Frontal cortex (tissue), 4 donors: Measurements from ENCODE around the gene LPIN3. TPM values are rescaled to one million over a fixed set of nuclear protein-coding genes. Genes with fewer than 3 reads are reported as not detected.

Experiments
- DNase-seq, 2 donors: peaks; one replicate each; pipeline ENCODE4 v3.0.0; 2012; ENCODE audit warnings: low spot score in 2 of 2
- FAIRE-seq: peaks from 2 replicates; lab custom pipeline; 2012; peaks lifted over from hg19 to GRCh38; lab: Jason Lieb, UNC
- total RNA-seq: library from RNA; depleted of rRNA; stranded (reverse); fragments of >200 nt; gene quantifications from one replicate; pipeline ENCODE4 v1.2.3, GENCODE V29; 2014
- donor health status: control.
- donor health status: control.
- donor health status: control.

The LPIN3 gene
- total RNA-seq, 1 donor from 2014 or later = 0.41 TPM

DNA sequence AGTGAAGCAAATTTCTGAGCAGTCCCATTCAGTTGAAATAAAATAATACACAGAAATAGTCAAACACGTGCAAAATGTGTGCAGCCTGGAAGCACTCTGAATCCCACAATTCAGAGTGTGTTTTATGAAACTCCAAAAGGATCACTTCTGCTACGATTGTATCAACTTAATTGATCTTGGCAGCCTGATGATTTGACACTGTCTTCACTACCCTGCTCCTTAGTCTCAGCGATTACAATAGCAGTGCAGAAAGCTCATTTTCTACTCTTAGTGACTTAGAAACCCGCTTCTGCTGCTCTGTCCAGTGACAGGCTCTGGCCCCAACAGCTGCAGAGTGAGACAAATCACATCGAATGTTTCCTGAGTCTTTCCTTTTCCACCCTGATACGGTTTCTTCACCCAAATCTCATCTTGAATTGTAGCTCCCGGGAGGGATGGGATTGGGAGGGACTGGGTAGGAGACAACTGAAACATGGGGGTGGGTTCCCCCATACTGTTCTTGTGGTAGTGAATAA is 42.2 kb downstream of the LPIN3 start:
- FAIRE-seq = no peak

DNA sequence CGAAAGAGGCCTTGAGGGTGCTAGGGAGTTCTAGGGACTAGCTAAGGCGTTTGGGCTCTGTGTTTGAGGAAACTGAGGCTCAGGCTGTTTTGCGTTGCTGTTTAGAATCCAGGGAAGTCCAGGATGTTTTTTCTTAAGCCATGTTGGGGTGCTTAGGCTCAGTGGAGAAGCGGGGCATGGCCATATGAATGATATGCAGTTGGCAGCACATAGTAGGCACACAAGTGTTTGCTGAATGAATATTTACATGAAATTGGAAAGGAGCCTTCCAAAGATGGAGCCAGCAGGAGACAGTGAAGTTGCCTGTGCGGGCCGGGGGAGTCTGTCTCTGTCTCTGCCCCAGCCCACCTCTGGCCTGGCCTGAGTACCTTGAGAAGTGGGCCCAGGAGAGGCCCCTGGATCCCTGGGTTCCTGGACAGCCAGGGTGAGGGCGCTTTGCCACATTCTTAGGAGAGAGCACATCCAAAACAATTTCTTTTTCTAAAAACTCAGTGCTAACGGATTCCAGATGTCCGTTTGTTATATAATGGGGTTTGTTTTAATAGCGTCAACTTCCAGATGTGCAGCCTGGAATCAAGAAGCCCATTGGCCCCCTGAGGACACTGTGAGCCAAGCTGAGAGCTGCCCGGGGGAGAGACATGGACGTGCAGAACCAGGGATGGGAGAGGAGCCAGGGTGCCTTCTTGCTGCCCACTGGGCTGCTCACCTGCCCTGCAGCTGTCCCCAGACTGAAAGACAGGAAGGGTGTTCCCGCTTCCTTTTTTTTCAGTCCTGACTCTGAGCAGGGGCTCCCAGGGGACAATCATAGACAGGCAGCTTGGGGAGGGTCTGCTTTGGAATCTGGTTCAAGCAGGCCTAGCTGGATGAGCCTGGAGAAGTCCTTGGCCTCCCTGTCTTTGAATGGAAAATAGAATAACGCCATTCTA is 46.1 kb downstream of the LPIN3 start:
- DNase-seq (no peak), FAIRE-seq (no peak)

More for the DNA sequence above, 42.2 kb downstream of the LPIN3 start:
- DNase-seq = no peak

DNA sequence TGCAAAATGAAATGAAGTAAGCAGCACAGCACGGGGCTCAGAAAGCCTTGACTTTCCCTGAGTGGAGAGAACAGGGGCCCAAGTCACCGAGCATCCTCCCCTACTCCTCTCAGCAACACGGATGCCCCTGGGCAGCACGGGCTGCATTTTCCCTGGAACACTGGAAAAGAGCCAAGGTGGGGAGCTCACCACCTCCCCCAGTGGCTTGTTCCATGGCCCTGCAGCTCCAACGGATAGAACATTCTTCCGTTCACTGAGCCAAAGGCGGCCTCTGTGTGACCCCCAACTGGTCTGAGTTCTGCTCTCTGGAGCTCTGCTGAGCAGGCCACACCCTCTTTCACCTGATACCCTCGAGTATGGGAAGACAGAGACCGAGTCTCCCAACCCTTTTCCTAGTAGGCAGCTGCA is 46.8 kb downstream of the LPIN3 start:
- no peak for DNase-seq

DNA sequence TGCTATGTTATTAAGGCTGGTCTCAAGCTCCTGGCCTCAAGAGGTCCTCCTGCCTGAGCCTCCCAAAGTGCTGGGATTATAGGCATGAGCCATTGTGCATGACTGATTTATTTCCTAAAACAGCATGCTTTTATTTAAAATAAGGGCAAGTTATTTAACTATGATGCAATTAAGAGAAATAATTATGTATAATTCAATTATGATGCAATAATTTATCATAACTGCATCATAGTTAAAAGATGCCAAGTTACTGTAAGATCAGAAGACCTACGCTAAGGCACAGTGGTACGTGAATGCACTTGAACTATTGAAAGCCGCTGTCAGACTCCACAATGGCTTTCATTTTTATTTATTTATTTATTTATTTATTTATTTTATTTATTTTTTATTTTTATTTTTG is 50.3 kb downstream of the LPIN3 start:
- DNase-seq (no peak), FAIRE-seq (no peak)

More for the DNA sequence above, 46.8 kb downstream of the LPIN3 start:
- FAIRE-seq = no peak

DNA sequence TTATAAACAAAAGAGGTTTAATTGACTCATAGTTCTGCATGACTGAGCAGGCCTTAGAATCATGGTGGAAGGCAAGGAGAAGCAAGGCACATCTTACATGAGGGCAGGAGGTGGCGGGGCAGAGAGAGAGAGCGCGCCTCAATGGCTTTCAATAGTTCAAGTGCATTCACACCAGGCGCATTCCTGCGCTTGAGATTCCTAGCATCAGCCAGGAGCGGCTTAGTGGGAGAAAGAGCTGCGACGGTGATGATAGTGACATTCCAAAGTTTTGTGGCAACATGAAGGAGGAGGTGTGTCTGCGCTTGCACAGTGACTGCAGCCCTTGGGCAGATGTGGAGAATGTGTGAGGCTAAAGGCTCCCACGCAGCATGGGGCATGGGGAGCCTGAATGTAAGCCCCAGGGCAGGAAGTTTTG is 51.0 kb downstream of the LPIN3 start:
- FAIRE-seq (no peak), DNase-seq (no peak)

DNA sequence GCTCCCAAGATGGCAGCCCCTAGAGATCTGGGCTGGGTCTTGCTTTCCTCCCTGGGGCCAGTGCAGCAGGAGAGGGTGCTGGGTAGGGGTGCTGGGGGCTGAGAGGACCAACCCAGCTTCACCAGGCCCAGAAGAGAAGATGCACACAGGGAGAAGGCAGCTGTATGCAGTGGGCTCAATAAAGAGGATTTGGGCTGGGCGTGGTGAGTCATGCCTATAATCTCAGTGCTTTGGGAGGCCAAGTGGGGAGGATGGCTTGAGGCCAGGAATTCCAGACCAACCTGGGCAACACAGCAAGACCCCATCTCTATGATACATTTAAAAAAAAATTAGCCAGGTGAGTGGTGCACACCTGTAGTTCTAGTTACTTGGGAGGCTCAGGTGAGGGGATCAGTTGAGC is 51.7 kb downstream of the LPIN3 start:
- no peak for FAIRE-seq
- no peak for DNase-seq

DNA sequence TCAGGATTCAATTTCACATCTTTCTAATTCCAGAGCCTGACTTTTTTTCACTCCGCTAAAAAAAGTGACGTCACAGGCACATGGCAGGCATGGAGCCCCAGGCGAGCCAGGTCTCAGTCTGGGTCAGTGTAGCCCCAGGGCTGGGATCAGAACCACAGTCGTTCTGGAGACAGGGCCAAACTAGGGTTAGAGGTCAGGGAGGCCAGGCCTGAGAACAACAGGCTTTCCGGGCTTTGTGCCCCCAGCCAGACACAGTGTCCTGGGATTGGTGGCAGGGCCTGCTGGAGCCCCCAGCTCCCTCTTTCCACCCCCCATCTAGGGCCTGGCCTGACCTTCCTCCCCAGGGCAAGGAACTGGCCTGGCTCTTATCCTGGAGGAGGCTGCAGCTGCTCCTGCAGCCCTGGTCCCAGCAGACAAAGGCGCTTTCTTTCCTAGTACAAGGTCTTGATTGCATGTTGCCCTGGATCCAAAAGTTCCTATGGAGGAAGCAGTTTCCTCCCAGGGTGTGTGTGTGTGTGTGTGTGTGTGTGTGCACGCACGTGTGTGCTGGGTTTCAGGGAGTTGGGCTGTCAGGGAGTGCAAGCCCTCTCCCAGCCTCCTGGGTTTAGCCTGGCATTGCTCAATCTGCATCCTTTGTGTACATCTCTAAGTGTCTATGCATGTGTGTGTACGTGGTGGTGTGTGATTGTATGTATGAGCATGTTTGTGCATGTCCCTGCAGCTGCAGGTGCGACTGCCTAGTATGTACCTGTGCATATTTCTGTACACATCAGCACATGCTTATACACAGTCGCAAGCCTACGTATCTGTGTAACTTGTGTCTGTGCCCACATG is 52.5 kb downstream of the LPIN3 start:
- DNase-seq (peak in 1 of 2 donors; percentile 37), FAIRE-seq (no peak)

DNA sequence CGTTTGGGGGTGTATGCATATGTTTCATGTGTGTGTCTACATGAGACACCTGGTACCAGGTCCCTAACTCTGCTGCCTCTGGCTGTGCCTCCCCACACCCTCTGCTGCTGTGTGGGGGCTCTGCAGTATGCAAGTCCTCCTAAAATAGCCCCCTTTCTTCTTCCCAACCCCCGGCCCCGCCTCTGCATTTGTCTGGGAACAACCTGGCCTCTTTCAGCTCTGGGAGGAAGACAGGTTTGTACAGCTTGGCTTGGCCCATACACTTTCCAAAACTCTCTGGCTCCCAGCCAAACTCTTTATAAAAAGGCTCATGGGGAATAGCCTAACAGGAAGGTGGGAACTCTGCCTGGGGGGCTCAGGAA is 53.1 kb downstream of the LPIN3 start:
- FAIRE-seq (no peak), DNase-seq (no peak)

DNA sequence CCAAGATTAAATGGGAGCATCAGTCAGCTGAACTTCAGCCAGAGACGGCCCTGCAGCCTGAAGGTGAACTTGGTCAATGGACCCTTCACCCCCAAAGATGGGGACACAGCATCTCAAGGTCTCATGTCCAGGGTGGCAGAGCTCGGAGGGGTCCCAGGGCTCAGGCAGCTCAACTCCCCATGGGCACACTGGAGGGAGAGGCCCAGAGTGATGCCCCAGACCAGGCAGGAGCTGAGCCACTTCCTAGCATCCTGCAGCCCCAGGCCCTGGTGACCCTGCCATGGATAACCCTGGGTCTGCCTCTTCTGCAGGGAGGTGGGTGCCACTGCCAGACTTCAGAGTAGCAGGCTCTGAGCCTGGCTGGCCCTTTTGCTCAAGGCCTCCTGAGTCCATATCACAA is 53.5 kb downstream of the LPIN3 start:
- no peak for FAIRE-seq
- no peak for DNase-seq

DNA sequence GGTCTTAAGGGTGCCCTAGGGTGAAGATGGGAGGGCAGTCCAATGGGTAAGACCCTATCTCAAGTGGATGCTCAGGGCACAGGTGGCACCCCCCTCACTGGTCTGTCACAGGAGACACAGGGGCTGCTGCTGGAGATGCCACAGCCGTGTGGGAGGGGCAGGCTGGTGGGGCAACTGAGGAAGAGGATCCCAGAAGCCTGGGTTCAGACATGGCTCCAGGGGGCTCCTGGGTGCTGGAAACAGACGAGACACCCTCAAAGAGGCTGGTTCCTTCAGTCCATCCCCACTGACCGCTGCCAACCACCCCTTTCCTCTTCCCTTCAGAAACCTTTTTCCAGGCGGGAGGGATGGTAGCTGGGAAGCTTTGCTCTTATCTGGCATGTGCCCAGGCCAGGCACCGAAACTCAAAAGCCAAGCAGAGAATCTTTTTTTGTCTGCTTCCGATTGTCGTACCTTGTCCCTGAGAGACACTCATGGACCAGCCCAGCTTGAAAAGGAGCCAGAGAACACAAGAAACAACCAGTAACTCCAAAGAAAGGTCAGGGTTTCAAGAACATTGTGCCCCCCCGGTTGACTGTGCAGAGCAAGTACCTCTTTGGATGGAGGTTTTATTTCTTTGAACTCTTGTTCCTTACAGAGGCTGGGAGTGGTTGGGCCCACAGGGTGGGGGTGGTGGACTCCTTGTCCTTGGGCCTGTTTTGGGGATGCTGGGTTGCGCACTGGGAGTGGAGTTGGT is 54.5 kb downstream of the LPIN3 start:
- no peak for DNase-seq
- no peak for FAIRE-seq

DNA sequence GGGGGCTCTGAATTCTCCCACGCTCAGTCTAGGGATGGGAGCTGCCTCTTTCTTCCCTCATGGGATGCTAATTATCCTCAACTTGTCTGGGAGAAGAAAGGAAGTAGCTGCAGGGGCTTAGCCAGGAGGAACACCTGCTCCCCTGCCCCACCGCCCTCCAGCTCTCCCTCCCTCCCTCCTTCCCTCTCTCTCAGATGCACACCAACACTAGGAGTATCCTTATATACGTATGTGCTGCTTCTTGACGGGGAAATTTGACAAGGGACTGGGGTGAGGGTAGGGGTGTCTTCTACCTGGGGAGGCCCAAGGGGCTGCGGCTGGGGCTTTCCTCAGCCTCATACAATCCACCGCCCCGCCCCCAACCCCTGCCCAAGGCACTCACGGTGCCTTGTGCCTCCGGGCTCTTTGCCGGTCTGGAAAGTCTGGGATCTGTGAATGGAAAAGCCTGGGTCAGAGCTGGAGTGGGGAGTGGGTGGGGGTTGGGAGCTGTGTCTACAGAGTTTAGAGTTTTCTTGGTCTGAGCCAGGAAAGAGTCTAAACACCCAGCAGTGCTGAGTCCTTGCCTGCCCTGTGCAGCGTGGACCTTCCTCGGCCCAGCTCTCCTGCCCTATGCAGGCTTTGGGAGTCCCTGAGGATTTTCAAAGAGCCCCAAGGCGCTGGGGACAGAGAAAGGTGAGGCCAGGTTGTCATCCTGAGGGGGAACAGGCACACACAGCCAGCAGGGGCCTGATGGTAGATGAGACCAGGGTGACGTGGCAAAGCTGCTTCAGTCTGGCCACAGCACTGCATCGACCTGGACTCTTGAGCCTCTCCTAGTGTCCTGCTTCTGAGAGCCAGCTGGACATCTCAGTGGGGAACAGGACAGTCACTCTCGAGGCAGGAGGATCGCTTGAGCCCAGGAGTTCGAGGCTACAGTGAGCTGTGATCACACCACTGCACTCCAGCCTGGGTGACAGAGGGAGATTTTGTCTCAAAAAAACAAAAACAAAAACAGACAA is 55.3 kb downstream of the LPIN3 start:
- FAIRE-seq (no peak), DNase-seq (no peak)

DNA sequence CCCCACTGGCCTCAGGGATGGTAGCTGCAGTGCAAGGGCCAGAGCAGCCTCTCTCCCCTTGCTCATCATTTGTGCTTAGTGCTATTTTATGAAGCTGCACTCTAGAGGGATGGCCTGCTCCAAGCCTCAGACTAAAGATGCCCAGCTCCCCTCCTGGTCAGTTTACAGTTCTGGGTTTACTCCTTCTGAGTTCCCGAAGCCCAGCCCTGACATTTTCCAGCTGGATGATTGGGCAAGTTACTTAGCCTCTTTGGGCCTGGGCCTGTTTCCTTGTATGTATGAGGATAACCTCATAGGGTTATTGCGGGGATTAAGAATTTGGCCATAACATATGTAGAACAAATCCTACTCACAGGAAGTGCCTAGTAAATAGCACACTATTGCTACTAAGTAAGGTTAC is 57.8 kb downstream of the LPIN3 start:
- no peak for FAIRE-seq
- DNase-seq = no peak

DNA sequence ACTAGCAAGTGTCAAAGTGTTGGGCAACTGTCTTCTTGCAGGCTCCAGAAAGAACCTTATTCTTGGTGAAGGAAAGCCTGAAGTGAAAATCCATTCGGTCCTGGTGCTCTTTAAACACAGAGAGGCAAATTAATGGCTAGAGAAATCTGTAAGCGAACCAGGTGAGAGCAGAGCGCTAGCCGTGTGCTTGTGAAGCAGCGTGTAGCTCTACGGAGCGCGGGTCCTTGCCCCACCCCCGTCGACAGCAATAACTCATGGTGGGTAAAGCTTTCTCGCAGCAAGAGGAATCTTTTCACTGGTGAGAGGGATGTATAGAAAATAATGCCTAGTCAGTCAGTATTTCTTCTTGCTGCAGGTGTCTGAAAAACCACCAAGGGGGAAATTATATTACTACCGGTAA is 63.0 kb downstream of the LPIN3 start:
- no peak for FAIRE-seq
- DNase-seq = no peak

DNA sequence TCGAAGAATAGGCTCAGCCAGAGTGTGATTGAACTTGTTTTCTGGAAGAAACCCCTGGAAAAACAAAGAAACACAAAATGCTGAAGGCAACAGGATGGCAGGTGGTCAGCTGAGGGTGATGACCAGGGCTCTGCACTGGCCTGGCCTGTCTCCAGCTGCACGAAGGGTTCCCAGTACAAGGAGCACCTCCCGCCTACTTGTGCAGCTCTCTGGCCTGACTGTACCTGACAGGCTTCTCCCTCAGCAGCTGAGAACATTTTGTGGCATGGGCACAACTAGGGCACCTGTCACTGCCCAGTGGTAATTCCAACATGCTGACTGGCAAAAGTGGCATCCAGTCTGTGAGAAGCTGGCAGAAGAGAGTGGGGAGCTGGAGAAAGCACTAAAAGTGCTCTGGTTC is 64.8 kb downstream of the LPIN3 start:
- no peak for FAIRE-seq
- no peak for DNase-seq

DNA sequence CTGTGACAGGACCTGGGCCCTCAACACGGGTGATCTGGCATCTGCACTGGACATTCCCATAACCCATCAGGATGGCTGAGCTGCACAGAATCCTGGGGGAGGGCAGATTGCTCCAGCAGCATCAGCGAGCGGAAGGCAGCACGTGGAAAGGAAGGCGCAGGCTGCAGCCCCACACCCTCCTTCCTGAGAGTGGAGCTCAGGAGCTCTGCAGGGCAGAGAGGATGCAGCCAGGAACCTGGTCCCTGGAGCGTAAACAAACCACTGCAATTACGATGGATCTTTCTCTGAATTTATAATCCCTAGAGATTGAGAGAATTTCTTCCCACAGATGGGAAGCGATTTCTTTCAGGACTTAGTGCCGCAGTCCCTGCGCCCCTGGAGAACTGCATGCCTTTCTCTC is 65.7 kb downstream of the LPIN3 start:
- DNase-seq = no peak
- no peak for FAIRE-seq

DNA sequence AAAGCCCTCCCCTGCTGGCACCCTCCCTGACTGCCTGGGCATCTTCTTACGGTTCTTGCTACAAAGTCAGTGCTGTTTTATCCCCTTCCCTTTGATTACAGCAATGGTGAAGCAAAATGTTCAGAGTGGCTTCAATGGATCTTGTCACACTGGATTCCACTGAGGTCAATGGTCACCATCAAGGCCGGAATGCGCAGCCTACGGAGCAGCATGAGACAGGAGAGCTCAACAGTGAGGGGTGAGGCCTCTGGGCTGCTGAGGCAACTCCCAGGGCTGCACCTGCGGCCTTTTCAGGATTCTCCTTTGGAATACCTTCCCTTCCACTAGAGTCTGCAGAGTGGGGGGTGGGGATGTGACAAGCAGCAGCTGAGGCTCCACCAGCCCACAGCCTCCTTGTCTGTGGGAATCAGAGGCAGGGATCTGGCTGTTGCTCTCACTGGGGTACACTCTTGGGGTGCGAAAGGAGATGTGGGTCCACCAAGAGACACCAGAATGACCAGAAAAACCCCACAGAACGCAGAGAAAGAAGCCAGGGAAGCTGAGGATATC is 66.3 kb downstream of the LPIN3 start:
- FAIRE-seq = no peak
- DNase-seq = no peak

DNA sequence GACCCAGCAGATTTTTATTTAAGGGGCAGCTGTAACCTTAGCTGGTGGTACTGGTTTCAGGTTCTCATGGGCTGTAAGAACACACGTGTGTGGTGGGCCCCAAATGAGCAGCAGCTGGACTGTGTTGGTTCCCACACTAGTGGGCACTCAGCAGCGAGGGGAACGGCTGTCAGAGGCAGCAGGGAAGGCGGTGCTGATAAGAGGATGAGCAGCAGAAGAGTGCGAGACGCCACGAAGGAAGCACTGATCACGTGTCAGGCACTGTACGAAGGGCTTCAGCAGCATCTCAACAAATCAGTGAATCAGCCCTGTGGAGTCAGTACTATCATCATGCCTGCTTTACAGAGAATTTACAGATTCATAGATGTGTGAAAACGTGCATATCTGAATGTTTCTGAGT is 67.0 kb downstream of the LPIN3 start:
- no peak for DNase-seq
- FAIRE-seq = no peak

DNA sequence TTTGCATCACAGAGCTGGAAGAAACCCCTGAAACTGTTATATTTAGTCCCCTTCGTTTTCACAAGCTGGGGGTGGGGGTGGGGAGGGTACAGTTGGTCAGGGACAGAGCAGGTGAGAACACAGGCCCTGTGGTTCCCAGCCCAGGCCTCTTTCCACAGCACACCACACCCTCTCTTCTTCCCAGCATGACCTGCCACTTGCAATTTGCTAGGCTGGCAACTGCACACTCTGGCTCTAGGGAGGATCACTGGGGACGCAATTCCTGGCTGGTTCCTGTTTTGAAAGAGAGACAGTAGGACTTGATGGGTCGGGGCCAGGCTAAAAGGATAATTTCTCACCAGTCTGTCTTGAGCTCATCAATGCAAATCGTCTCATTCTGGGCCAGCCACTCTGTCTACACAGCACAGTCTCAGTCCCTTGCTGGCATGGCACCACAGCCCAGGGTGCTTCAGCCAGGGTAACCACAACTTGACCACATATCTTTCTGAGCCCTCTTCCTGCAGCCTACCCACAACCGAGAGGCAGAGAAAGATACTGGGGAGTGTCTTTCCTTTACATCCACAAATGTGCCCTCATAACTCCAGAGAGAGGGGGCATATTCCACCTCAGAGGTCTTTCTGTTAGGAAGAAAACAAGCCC is 67.7 kb downstream of the LPIN3 start:
- FAIRE-seq = no peak
- no peak for DNase-seq
